NCI-H82 treated with DMSO at 0.1 percent for 48 hours (cell line): ENCODE results near the gene LAMB3.
A peak's percentile ranks its signal among the peaks of the same experiment; 100 is the strongest.

Experiments
- DNase-seq: peaks from one replicate; lab custom pipeline; 2025; ENCODE audit not compliant: unreplicated experiment; lab: John Stamatoyannopoulos, UW

LAMB3 gene

GRCh38 chr1:209618756-209619420 is 33.3 kb downstream of the LAMB3 start:
- no peak for DNase-seq

GRCh38 chr1:209618291-209618690 is 33.9 kb downstream of the LAMB3 start:
- DNase-seq: no peak

GRCh38 chr1:209617755-209618154 is 34.5 kb downstream of the LAMB3 start:
- no peak for DNase-seq

GRCh38 chr1:209617047-209617673 is 35.1 kb downstream of the LAMB3 start:
- no peak for DNase-seq

- DNase-seq: no peak
These were observed 35.7 kb downstream of the LAMB3 start for GRCh38 chr1:209616366-209617046.

- DNase-seq: no peak
These were observed 37.3 kb downstream of the LAMB3 start for GRCh38 chr1:209614906-209615305.

- no peak for DNase-seq
These were observed 38.1 kb downstream of the LAMB3 start for GRCh38 chr1:209614151-209614420.

- DNase-seq: peak; percentile 93
These were observed 38.6 kb downstream of the LAMB3 start for GRCh38 chr1:209613400-209614150.

- DNase-seq: no peak
These were observed 39.4 kb downstream of the LAMB3 start for GRCh38 chr1:209612646-209613399.

GRCh38 chr1:209611771-209612570 is 40.3 kb downstream of the LAMB3 start:
- DNase-seq: no peak

GRCh38 chr1:209610631-209610905 is 41.7 kb downstream of the LAMB3 start:
- DNase-seq: no peak

- no peak for DNase-seq
These were observed 42.2 kb downstream of the LAMB3 start for GRCh38 chr1:209609791-209610630.

- DNase-seq: peak; percentile 59
These were observed 43.0 kb downstream of the LAMB3 start for GRCh38 chr1:209609041-209609790.

- DNase-seq: no peak
These were observed 44.4 kb downstream of the LAMB3 start for GRCh38 chr1:209607795-209608178.

GRCh38 chr1:209607102-209607794 is 45.0 kb downstream of the LAMB3 start:
- DNase-seq: no peak

- peak; percentile 88 for DNase-seq
These were observed 48.3 kb downstream of the LAMB3 start for GRCh38 chr1:209603877-209604276.

GRCh38 chr1:209601809-209602657 is 50.2 kb downstream of the LAMB3 start:
- no peak for DNase-seq
